ENCODE data around the gene ATG5.

Gene ATG5

DNA sequence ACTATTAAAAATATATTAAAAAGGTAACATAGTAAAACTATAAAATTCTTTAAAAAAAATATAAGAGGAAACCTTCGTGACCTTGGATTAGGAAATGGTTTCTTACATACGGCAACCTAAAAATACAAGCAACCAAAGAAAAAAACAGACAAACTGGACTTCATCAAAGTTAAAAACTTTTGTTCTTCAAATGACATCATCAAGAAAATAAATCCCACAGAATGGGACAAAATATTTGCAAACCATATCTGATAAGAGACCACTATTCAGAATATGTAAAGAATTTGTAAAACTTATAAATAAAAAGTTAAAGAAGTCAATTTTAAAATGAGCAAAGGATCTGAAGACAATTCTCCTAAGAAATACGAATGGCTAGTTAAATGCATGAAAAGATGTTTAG is 110.0 kb downstream of the ATG5 start:
- no peak for DNase-seq

DNA sequence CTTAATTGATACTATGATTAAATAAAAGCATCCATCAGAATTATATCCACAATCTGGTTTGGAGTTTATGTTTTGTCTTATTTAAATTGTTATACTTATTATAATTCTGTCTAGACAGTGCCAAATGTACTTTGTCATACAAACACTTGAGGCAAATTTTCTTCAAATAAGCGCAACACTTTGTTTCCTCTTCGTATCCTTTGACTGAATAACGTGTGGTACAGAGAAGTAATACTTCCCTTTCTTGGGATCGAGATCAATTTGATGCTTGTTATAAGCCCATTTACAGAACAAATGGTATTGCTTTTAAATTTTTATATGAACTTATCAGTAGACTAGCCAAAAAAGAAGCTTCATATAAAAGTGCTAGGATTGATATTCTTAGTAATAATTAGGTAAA is 111.0 kb downstream of the ATG5 start:
- no peak for DNase-seq

DNA sequence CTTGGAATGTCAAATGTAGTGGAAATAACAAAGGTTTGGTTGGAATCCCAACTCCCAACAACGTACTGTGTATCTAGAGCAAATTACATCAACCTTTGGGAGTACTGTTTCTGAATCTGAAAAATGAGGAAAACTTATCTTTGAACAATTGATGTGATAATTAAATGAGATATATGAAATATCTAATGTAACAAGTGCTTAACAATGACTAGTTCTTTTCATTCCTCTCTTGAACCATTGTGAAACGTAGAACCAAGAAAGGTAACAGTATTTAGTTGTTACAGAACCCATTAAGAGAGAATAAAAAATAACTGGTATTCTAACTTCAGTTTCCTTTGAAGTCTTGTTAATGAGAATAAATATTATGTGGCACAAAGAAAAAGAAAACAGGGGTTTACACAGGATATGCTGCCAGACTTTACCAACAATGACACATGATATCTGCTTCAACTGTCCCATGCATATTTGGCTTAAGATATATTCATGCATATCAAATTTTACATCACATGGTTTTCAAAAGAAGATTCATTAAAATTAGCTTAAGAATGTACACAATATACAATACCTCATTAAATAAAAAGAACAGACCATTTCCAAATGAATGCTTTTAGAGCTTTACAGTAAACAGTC is 111.8 kb downstream of the ATG5 start:
- no peak for DNase-seq

DNA sequence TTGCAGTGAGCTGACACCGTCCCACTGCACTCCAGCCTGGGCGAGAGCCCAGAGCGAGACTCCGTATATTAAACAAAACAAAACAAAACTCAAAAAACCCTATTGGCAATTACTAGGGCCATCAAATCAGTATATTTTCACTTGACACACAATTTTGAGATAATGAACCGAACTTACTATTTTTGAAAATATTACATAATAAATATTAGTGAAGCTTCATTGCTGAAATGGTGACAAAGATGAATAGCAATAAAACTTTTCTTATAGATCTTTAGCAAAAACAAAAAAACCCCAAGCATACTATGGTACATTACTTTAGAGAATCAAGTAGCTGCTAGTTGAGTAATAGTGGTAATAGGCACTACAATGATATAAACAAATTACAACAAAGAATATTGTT is 113.0 kb downstream of the ATG5 start:
- no peak for DNase-seq

DNA sequence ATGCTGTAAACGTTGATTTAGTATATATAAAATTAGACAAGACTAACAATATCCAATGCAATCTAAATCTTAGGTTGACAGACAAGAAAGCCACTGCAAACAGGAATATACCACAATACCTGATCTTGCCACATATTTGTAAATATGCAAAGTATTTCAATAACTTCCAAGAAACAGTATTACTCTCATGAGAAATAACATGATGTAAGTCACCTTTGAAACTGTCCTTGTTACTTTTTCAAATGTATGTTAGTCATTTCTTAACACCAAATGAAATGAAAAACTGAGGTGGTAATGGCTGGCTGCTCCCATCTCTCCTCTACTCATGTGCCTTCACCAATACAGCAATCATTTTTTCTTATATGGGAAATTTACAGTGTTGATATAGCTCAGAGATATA is 118.7 kb downstream of the ATG5 start:
- DNase-seq, result no peak

DNA sequence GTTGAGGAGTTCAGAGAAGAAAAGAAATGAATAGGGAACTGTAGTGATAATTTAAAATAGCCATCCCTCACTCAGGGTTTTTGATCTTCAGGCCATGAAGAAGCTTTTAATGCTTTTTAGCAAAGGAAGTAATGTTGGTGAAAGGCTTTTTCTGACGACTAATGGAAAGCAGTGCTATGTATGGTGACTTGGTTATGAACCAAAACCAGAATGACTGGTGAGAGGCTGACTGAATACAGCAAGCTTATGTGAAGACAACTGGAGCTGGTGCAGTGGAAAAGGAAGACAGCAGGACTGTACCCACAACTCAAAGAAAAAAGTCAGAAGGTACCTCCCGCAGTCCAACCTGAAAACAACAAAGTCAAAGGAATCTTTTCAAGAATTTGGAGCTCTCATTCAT is 120.6 kb downstream of the ATG5 start:
- no peak for DNase-seq

DNA sequence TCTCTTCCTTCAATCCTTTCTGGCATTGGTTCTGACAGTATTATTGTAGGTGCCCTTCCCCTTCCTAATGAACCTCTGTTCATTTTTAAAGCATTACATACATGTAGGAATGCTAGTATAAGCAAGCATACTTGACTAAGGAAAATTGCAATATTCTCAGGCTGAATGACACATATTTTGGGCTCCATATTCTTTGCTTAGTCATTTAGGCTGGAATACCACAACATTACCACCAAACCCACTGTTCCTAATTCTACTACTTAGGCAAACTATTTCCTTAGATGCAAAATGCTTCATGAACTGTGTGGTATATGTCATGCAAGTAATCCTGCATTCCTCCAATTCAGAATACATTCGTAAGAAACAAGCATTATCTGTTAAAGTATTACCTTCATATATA is 125.6 kb downstream of the ATG5 start:
- DNase-seq, result no peak

DNA sequence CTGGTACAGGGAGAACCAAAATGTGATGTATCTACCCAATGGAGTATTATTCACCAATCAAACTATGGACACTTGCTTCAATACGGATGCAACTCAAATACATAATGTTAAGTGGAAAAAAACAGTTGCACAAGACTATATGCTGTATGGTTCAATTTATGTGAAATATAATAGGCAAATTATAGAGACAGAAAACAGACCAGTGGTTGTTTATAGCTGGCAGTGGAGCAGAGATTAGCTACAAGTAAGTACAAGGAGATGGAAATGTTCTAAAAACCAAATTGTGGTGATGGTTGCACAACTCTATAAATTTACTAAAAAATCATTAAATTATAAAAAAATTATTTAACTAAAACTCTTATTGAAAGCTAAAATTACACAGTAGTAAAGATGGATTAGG is 126.2 kb downstream of the ATG5 start:
- no peak for DNase-seq

DNA sequence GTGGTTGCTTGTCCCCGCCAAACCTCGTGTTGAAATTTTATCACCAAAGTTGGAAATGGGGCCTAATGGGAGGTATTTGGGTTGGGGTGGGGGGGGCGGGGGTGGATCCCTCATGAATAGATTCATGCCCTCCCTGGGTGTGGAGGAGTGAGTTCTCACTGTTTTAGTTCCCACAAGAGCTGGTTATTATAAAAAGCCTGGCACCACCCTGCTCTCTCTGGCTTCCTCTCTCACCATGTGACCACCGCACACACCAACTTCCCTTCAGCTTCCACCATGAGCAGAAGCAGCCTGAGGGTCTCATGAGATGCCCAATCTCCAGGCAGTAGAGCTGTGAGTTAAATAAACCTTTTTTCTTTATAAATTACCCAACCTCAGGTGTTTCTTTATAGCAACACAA is 128.1 kb downstream of the ATG5 start:
- no peak for DNase-seq

DNA sequence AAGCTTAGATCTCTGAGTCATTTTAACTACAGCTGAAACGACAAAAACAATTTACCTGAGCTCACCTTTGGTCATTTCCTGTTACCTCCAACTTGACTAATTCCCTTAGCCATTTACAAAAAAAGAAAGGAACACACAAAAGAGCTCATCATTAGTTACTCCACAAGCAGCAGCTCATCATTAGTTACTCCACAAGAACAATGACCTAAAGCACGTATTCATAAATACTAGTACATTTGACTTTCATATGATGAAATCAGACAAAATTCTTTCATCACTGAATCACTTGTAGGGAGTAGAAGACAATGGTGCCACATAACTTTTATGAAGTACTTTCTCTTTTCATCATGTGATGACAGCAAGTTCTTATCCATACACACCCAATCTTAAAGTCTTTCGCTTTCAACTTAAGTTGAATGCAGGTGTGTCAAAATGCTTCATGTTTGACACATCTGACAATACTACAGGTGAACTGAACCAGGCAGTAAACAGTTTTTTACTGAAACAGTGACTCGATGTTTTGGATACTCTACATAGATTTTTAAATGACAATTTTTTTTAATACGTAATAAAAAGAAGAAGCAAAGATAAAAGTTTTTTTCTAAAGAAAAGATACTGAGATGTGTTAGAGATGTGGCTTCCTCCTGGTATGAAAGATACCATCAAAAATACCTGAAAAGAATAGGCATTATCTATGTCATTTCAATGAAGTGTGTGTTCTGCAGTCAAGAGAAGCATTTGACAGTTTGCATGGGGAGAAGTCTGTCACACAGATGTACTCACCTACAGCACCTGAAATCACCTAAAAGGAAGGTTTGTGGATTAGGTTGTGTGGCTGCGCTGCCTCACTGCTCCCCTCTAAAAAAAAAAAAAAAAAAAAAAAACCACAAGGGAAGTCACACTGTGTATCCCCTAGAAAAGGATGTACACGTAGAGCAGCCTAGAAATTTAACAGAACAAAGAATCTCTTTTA is 130.3 kb downstream of the ATG5 start:
- DNase-seq, result no peak

DNA sequence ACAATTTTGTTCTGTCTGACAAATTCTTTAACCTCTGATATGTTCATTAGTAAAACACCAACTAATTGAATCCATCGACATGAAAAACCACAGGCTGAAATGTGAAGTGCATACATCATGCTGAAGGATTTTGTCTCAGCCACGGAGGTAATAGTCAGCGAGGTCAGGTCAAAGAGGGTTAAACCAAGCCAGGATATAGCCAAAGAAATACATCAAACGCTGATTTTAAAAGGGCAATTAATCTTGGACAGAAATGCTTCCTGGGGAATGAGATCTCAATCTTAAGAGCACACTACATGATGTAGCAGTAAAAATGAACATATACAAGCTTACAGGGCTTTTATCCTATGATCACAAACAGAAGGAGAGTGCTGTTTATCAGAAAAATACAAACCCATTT is 132.7 kb downstream of the ATG5 start:
- DNase-seq, result no peak

DNA sequence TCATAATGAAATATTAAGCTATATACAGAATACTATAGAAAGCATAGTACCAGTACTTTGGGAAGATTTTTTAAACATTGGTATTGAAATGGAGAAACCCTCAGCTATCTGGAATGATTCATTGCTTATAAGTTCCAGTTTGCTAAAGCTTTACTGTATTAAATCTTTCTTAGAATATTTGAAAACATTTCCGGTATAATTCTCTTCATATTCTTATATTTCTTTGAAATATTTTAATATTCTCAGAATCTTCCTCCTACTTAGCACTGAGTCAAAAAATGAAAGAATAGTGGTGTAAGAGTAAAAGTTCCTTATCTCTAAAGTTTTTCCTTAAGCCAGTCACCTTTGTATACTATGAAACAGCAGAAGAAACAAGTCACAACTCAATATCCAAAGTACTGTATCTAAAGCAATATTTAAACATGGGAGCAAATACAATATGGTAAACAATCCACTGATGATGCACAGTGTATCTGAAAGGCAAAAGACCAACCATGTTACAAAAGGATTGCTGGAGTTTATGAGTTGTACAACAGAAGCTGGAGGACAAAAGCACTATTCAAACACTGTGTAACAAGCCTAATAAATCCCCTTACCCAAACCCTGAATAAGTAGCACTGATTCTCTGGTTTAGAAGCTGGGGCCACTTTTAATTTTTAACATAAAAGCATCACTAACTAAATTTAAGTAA is 137.3 kb downstream of the ATG5 start:
- no peak for DNase-seq

DNA sequence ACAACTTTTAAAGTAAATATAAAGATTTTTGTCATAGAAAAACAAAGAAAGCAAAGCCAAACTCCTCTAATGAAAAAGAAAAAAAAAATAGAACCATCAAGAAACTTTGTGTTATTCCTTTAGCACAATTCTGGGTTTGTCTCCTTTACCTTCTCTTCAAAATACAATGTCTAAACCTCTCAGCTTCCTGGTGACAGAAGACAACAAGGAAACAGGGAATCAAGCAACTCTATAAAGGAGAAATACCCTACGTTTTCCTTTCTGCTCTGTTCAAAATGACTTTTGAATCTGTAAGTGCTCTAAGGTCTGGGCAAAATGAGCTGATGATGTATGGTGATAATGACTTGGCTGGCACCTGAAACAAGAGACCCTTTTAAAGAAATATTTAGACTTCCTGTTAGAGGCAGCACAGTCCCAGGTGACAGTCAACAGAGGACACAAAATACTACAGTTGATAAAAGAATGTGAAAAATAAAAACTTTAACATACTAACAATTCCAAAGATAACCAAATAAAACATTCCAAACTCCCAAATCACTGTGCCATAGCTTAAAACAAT is 138.1 kb downstream of the ATG5 start:
- no peak for DNase-seq

DNA sequence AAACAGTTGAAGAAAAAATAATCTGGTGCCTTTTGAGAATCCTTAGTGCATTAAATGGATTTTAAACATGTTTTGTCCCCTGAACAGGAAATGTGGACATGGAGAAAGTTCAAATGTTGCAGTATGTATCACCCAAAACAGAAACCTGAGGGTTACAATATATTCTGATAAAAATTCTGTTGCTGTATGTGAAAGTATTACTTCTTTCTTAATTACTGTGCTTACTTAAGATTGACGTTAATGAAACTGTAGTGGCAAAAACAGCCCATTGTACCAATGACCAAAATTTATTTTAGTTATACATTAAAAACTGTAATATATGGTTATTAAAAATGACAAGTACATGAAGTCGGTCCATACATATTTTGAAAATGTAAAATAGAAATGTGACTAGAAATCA is 138.8 kb downstream of the ATG5 start:
- no peak for DNase-seq

DNA sequence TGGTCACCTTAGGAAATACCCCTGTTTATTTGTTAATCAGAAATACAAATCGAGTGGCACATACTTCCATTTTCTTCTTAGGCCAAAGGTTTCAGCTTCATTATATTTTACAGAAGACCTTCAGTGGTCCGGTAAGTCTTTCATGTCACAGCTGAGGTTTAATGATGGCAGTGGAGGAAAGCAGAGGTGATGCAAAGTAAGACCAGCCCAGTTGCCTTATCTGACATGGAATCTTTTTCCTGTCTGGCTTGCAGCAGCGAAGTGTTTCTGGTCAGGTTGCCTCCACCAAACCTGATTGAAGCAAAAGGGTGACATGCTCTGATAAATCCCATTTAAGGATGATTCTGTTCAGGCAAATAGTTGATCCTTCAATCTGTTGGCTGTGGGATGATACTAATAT is 139.4 kb downstream of the ATG5 start:
- no peak for DNase-seq

DNA sequence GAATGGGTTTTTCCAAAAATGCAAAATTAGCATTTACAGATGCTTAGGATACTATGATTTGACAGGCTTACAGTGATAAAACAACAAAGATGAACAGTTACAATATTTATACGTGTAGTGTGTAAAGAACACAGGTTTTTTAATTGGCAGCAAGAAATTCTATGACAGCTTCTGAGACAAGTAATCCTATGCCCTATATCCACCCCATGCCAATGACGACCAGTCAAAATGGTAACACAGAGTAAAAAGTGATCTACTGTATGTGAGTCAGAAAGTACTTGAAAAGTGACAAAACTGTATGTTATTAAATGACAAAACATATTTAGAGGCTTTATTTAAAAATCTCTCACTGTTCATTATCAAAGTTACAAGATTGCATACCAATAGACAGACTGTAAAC is 139.9 kb downstream of the ATG5 start:
- DNase-seq, result no peak

DNA sequence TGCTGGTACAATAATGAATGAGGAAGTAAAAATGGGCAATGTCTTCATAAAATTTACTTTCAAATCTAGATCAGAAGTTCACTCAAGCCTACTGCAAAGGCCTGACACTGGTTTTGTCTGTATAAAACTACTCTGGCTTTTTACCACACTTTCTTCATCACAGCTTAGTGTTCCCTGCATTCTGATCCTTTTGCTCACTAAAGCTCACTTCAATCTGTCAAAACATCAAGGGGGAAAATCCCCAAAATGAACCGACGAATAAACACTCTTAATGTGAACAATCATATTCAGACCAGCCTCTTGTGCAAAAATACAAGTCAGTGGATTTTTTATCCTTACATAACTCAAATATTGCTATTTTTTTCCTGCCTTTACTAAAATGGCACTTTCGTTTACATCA is 140.9 kb downstream of the ATG5 start:
- no peak for DNase-seq

DNA sequence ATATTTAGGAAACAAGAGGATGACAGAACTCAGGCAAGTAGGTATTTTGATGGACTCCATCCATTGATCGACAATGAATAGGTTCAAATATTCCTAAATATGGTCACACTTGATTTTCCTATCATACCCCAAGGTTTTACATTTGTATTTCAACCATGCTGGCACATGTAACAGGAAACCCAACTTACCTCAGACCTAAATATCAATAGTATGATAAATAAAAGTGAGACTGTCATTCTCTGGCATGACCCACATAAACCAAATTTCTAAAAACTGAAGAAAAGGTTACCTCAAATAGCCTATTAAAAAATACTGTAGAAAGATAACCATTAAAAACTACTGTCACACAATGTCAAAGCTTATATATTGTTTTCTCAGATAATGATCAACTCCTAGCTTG is 142.1 kb downstream of the ATG5 start:
- DNase-seq, result no peak

DNA sequence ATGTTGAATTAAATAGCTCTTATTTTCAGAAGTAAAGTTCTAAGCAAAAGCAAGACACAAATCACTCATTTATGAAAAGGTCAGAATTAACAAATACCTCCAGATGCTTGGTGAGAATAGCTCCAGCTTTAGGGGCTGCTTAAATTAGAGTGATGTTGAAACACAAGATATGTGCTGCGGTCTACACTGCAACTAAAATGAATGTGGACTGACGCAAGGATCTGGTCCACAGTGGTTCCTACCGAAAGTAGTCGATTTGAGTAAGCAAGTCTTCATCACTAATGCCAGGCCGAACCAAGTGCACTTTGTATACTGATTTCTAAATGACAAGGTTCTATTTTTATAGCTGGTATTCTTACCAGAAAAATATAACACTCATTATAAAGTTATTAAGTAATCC is 143.1 kb downstream of the ATG5 start:
- DNase-seq, result no peak

DNA sequence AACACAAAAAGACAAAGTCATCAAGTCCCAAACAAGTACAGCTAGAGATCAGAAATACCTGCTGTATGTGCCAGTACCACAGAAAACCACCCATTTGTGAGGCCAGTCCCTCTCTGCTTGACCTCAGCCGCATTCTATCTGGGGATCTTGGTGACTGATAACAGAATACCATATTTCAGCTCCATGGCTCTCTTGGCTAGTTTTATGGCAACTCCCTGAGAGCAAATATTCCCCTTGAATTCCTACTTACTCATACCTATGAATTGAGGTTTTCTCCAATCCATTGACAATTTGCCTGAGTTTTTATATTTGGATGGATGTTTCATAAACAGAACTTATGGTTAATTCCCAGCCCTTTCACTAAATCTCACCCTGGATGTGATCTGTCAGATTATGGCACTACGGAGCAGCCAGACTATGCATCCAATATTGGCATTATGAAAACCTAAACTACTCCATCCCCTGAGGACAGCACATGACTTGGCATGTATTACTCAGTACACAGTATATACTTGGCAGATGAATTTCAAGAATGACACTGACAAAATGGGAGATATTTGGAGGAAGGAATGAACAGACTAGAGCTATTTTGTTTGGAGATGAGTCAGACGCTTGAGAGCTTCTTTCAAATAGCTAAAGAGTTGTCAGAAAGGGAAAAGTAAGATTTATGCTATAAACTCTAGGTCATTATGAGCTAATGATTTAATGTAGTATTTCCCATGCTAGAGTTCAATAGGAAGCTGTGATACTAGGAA is 143.7 kb downstream of the ATG5 start:
- DNase-seq, result no peak

DNA sequence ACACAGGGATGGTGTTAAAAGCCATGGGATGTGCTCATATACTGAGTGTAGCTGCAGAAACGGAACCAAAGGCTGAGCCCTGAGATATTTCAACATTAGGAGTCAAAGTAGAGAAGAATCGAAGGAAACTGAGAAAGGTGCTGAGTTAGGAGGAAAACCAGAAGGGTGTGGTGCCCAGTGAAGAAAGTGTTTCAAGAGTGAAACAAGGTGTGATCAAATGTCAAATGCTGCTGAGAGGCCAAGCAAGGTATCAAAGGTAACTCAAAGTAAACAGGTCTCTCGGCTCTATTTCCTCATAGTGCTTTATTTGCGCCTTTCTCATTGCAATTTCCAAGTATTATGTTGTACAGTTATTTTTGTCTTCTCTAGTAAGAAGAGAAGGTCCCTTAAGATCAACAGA is 145.4 kb downstream of the ATG5 start:
- DNase-seq, result no peak

DNA sequence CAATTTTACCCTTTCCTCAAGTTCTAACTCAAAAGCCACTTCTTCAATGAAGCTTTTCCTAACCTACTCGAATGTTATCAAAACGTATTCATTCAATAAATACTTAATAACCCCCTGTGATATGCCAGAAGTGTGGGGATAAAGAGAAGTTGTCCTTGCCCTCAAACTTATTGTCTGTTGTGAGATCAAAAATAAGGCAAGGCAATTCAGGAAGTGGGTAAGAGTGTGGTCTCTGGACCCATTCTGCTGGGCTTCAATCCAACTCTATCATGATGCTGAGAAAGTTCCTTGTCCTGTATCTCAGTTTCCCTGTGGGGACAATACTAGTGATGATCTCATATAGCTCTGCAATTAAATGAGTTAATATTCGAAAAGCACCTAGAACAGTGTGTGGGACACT is 146.7 kb downstream of the ATG5 start:
- DNase-seq, result no peak

DNA sequence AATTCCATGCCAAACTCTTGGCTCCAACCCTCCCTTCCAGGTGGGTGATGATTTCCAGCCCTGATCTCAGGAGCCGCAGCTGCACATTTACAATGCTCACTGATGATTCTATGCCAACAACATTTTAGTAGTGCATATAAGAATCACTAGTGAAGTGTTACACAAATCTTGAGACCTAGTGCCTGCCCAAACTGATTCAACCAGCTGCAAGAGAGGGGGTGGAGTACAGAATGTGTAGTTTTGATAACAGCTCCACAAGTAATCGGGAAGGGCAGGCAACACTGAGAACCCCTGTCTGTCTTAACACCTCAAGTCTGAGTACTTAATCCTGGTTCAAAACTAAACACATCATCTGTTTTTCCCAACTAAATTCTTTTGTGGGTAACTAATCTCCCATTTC is 147.8 kb downstream of the ATG5 start:
- peak; percentile 78 for DNase-seq

Data from hematopoietic multipotent progenitor cell treated with erythropoietin and hydrocortisone succinate and interleukin-3 and kit ligand, for 8 days (in vitro differentiated cells).